SW480 (cell line): ENCODE results near the gene AOAH.
"Not testable (repeated sequence)": the region's sequence is repeated elsewhere in the genome, so short reads cannot be mapped to it uniquely, and the experiment has no call there.

Experiments used
- DNase-seq: peaks from one replicate; pipeline ENCODE4 v3.0.0-alpha.2; 2016; ENCODE audit warnings: low spot score

AOAH gene

GRCh38 chr7:36736090-36736898 lies 12.0 kb upstream of the AOAH start:
- no peak for DNase-seq

DNA sequence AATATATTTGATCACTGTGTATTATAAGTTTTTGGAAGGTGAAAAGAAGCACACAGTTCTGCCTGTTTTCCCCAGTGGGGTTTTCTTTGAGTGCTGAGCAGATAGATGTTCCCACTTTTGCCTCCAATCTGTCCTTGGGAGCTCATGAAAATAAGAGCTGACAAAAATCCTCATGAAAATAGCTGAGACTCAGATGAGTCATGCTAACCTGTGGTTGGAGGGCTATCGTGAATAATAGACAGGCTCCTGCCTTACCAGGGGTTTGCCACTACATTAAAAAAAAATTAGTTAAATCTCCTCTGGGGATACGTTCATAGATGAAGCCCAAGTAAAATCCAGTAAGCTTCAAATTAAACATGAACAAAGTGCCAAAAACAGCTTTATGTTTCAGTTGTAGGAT lies 10.9 kb upstream of the AOAH start:
- DNase-seq = peak; percentile 42

- DNase-seq = no peak
Measured at GRCh38 chr7:36734731-36735130, 10.4 kb upstream of the AOAH start.

- DNase-seq = no peak
Measured at GRCh38 chr7:36733411-36733810, 9.1 kb upstream of the AOAH start.

- no peak for DNase-seq
Measured at GRCh38 chr7:36732806-36733205, 8.5 kb upstream of the AOAH start.

DNA sequence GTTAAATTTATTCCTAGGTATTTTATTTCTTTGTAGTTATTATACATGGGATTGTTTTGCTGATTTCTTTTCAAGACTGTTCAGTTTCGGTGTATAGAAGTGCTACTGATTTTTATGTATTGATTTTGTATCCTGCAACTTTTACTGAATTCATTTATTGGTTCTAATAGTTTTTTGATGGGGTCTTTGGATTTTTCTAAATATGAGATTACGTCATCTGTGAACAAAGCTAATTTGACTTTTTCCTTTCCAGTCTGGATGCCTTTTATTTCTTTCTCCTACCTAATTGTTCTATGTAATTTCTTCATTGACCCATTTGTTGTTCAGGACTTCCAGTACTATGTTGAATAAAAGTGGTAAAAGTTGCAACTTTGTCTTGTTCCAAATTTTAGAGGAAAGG lies 5.8 kb upstream of the AOAH start:
- no peak for DNase-seq

DNA sequence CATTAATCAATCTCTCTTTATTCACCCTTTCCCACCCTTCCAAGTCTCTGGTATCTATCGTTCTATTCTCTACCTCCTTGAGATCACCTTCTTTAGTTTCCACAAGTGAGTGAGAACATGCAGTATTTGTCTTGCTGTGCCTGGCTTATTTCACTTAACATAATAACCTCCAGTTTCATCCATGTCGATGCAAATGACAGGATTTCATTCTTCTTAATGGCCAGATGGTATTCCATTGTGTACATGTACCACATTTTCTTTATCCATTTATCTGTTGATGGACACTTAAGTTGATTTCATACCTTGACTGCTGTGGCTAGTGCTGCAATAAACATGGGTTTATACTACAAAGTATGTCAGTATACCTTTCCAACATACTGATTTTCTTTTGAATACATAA lies 3.8 kb upstream of the AOAH start:
- DNase-seq = no peak

DNA sequence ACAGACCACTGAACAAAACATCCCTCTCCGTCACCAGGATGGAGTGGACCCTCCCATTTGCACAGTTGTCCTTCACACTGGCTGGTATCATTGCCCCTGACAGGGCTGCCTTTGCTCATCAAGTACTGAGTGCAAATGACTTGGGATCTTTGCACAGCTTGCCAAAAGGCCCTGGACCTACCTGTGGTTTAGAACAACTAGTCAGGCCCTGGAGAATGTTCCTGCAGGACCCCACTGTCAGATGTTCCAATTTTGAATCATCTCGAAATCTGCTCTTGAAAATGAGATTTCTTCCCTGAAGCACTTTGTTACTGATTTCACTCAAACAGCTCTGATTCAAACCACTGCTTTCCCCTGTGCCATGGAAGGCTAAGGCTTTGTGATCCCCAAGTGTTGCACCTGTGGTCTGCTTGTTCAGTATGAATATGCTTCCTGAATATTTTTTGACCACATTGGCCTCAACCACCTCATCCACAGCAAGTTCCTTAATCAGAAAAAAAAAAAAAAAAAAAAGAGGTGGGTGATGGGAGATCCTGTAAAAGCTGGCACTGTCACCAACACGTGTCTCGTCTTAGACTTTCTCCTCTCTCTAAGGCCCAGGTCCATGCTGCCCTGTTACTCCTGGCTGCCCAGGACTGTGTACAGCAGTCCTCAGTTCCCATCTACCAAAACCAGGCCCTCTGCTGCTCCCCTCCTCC lies 2.7 kb upstream of the AOAH start:
- peak; percentile 22 for DNase-seq

- no peak for DNase-seq
Measured at GRCh38 chr7:36726311-36726710, 2.0 kb upstream of the AOAH start.

DNA sequence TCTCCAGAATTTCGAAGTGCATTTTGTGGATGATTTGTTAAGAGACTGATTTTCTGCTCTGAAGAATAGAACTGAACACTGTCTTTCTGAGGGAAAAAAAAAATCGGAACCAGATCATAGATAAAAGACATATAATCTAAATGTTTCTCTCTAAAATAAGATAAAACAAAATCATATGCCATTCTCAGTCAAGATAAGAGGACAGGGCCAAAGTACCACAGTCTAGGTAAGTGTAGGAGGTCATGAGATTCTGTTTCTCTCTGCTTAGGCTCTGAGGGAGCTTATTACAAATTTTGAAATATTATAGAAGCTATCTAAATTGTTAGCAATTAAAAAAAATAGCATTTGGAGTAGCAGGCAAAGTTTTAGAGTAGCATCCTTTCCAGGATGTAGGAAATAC lies 702 bp upstream of the AOAH start:
- DNase-seq = no peak

DNA sequence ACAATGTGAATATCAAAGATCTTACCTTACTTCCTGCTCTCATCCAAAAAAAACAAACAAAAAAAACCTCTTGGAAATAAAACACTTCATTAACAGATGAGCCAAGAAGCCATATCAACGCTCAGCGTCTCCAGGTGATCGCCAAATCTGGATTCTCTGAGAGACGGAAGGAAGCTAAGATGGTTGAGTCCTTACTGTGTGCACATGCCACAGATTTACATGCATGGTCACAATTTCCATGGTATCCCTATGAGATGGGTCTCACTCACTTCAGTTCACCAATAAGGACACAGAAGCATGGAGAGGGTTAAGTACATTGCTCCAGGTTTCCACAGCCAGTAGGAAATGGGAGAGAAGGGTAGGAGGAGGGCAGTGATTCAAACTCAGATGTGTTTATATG lies 1.0 kb downstream of the AOAH start:
- DNase-seq = no peak

DNA sequence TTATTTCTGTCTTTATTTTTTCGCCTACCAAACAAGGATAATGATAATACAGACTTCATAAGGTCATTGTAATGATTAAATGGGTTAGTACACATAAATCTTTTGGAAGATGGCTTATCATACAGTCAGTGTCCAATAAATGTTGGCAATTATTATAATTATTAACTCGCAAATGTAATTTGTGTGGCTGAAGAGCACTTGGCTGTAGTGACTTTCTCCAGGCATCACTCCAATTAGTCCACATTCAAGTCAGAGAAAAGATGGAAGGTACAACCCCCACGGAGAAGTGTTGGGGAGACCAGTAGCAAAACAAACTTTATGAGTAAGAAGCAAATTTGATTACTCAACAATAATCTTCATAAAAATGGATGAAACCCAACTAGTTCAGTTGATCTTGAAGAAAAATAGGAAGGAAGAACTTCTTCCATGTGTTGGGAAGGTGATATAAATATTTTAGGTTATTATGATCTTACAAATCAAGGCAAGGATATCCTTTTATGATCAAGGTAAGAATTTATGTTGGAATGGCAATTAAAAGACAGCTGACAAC lies 5.1 kb downstream of the AOAH start:
- DNase-seq = no peak

DNA sequence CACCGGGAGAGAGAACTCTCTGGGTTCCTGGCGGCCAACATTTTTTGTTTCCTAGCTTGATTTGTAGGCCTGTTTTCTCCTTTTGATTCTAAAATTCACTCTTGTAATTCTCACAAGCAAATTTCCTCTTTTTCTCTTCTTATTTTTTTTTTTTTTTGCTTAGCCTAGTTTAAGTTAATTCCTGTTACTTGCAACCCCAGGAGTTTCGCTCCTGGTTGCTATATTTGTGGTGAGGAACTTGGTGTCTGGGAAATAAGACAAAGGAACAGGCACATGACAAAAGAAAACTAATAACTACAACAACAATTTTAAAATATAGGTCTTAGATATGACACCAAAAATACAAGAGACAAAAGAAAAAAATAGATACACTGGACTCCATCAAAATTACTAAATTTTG lies 6.7 kb downstream of the AOAH start:
- DNase-seq = no peak

DNA sequence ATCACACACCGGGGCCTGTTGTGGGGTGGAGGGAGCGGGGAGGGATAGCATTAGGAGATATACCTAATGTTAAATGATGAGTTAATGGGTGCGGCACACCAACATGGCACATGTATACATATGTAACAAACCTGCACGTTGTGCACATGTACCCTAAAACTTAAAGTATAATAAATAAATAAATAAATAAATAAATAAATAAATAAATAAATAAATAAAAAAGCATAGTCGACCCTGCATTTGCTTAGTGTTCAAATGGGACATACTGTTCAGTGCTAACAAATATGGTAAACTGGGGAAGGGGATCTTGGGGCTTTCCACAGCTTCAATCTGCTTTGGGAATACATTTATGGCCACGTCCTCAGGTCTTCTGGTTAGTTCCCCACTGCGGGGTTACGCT lies 7.5 kb downstream of the AOAH start:
- not testable (repeated sequence) for DNase-seq

GRCh38 chr7:36712015-36712414 lies 12.3 kb downstream of the AOAH start:
- DNase-seq = no peak

DNA sequence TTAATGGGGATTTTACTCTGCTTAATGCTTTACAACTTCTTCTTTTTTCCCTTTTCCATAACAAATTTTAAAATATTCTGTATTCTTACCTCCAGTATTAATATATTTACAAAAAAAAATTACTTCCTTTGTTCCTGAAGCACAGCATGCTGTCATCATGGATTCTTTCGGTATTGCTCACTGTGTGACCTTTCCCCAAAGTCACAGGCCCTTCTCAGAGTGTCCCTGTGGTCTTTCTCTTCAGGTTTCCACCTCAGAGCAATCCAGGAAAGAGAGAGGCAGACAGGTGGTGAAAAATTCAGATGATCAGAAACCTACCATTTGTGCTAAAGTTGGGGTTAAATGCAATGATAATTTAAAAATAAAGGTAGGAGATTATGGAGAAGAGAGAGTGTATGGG lies 13.0 kb downstream of the AOAH start:
- DNase-seq = no peak

- DNase-seq = no peak
Measured at GRCh38 chr7:36710186-36710791, 14.0 kb downstream of the AOAH start.

- DNase-seq = no peak
Measured at GRCh38 chr7:36708767-36709166, 15.5 kb downstream of the AOAH start.

- DNase-seq = peak; percentile 32
Measured at GRCh38 chr7:36707898-36708297, 16.4 kb downstream of the AOAH start.

DNA sequence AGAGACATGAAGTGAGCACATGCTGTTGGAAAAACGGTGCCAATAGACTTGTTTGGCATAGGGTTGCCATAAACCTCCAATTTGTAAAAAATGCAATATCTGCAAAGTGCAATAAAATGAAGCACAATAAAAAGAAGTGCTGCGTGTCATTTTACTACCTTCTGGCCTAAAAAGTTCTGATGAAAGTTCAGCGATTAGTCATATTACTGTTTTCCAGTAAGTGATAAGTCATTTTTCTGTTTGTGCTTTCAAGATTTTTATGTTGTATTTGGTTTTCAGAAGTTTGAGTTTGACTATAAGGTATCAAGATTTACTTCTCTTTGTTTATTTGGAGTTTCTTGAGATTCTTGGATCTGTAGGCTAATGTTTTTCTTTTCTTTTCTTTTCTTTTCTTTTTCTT lies 16.8 kb downstream of the AOAH start:
- DNase-seq = no peak

DNA sequence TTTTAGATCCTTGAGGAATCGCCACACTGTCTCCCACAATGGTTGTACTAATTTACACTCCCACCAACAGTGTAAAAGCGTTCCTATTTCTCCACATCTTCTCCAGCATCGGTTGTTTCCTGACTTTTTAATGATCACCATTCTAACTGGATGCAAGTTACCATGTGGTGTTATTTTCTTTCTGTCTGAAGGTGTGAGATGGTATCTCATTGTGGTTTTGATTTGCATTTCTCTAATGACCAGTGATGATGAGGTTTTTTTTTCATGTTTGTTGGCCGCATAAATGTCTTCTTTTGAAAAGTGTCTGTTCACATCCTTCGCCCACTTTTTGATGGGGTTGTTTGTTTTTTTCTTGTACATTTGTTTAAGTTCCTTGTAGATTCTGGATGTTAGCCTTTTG lies 20.4 kb downstream of the AOAH start:
- DNase-seq = not testable (repeated sequence)

DNA sequence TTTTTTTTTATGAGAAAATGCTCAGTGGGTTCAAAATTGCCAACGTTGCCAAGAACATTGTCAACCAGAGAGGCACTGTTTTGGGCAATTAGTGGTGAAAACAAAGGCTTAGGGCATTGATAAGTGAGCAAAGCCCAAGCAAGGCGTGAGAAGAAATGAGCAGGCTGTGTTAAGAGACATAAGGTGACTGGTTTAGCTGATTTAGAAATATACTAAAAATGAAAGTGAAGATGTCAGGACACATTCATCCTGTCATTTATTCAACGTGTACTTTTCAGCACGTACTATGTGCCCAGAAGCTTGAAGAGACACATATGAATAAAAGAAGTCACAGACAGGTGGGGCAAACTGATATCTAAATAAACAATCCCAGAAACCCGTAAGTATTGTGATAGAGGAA lies 31.8 kb downstream of the AOAH start:
- DNase-seq = no peak

DNA sequence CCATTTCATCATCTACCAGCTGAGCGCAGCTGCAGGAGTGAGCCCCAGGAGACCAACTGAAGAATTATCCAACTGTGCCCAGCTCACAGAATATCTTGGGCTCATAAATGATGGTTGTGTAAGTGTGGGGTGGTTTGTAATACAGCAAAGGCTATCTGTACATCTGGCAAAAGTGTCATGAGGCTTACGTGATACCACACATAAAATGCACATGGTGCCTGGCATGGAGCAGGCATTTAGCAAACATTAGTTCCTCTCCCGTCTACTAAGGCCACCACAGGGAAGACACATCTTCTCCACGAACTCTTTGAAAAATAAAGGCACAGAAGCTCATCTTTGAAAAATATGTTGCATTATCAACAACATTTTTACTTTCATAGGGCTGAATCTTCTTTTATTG lies 32.3 kb downstream of the AOAH start:
- no peak for DNase-seq
